Measurements from ENCODE around the gene RBM34. TPM values are rescaled to one million over a fixed set of nuclear protein-coding genes. Genes with fewer than 3 reads are reported as not detected.
"Not testable (repeated sequence)": the region's sequence is repeated elsewhere in the genome, so short reads cannot be mapped to it uniquely, and the experiment has no call there.

RBM34 gene
- total RNA-seq, 1 donor = 55.2 TPM

DNA sequence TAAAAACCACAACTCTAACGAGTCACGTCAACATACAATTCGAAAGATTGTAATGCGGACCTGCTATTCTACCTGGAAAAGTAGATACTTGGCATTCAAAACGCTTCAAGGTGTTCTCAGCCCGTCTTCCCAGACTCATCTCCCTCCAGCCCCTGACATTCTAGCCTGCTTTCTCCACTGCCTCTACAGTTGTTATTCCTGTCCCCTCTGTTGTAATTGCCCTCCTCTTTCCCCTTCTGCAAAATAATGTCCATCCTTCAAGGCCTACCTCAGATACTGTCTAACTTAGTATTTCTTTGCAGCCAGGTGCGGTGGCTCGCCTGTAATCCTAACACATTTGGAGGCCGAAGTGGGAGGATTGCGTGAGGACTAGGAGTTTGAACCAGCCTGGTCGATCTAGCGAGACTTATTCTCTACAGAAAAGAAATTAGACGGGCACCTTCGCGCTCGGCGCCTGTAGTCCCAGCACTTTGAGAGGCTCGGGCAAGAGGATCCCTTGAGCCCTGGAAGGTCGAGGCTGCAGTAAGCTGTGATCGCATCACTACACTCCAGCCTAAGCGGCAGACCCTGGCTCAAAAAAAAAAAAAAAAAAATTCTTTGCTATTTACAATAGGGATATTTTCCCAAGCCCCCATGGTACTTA is 756 bp upstream of the RBM34 start:
- DNase-seq (ENCODE audit: low read depth) = no peak
- TF ChIP-seq, protein P1, sequence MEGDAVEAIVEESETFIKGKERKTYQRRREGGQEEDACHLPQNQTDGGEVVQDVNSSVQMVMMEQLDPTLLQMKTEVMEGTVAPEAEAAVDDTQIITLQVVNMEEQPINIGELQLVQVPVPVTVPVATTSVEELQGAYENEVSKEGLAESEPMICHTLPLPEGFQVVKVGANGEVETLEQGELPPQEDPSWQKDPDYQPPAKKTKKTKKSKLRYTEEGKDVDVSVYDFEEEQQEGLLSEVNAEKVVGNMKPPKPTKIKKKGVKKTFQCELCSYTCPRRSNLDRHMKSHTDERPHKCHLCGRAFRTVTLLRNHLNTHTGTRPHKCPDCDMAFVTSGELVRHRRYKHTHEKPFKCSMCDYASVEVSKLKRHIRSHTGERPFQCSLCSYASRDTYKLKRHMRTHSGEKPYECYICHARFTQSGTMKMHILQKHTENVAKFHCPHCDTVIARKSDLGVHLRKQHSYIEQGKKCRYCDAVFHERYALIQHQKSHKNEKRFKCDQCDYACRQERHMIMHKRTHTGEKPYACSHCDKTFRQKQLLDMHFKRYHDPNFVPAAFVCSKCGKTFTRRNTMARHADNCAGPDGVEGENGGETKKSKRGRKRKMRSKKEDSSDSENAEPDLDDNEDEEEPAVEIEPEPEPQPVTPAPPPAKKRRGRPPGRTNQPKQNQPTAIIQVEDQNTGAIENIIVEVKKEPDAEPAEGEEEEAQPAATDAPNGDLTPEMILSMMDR (IDR thresholded peaks at IDR 0.05; ENCODE audit: insufficient read depth, low read length) = no peak
- H3K4me3 ChIP-seq (ENCODE audit: low read depth, low read length) = peak overlapping the region; percentile 95

DNA sequence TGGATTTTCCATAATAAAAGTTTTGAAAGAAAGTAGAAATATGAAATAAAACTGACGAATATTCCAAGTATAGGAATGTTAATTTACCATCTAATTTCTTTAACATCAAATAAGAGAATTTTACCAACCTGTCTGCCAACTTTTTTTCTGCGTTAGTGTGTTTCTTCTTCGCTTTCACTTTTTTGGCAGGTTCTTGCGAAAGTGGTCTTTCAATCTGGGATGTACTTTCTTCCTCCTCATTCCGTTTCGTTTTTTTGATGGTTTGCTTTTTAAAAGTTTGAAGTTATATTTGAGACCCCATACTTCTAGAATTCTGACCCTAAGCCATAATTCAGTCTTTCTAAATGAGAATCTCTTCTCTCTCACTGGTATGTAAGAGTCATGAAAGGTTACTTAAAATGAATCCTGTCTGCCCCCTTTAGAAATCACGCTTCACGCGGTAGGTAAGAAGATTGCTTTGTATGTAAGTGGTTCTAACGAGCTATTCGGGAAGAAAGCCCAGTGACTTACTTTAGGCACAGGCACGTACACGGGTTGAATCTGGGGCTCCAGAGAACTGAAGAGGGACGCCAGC is 580 bp downstream of the RBM34 start:
- peak overlapping the region; percentile 95 for H3K4me3 ChIP-seq (ENCODE audit: low read depth, low read length)
- TF ChIP-seq, protein P1 (IDR thresholded peaks at IDR 0.05; ENCODE audit: insufficient read depth, low read length) = no peak
- peak; percentile 69 for DNase-seq (ENCODE audit: low read depth)

DNA sequence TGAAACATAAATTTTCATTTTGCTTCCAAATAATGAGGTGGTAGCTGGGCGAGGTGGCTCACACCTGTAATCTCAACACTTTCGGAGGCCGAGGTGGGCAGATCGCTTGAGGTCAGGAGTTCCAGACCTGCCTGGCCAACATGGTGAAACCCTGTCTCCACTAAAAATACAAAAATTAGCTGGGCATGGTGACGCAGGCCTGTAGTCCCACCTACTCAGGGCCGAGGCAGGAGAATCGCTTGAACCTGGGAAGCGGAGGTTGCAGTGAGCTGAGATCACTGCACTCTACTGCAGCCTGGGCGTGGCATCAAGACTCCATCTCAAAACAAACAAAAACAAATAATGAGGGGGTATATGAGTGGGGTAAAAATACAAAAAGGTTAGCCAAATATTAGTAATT is 1.1 kb downstream of the RBM34 start:
- not testable (repeated sequence) for DNase-seq (ENCODE audit: low read depth)
- peak overlapping the region; percentile 95 for H3K4me3 ChIP-seq (ENCODE audit: low read depth, low read length)

DNA sequence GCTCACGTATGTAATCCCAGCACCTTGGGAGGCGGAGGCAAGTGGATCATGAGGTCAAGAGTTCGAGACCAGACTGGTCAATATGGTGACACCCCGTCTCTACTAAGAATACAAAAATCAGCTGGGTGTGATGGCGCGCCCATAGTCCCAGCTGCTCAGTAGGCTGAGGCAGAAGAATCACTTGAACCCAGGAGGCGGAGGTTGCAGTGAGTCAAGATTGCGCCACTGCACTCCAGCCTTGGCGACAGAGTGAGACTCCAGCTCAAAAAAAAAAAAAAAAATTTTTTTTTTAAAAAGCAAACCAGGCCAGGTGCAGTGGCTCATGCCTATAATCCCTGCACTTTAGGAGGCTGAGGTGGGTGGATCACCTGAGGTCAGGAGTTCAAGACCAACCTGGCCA is 1.8 kb downstream of the RBM34 start:
- DNase-seq (ENCODE audit: low read depth); H3K4me3 ChIP-seq (ENCODE audit: low read depth, low read length): not testable (repeated sequence)

DNA sequence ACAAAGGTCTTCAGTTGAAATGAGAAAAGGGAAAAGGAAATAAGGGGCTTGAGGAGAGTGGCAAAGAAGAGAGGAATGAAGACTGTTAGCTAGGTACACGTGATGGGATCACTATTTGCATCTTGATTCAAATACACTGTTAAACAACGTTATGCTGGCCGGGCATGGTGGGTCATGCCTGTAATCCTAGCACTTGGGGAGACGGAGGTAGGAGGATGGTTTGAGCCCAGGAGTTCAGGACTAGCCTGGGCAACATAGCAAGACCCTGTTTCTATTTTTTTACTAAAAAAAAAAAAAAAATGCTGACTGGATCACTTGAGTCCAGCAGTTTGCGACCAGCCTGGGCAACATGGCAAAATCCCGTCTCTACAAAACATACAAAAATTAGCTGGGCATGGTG is 2.4 kb downstream of the RBM34 start:
- DNase-seq (ENCODE audit: low read depth) = no peak
- H3K4me3 ChIP-seq (ENCODE audit: low read depth, low read length) = no peak overlapping the region
- TF ChIP-seq, protein P1 (IDR thresholded peaks at IDR 0.05; ENCODE audit: insufficient read depth, low read length) = no peak

DNA sequence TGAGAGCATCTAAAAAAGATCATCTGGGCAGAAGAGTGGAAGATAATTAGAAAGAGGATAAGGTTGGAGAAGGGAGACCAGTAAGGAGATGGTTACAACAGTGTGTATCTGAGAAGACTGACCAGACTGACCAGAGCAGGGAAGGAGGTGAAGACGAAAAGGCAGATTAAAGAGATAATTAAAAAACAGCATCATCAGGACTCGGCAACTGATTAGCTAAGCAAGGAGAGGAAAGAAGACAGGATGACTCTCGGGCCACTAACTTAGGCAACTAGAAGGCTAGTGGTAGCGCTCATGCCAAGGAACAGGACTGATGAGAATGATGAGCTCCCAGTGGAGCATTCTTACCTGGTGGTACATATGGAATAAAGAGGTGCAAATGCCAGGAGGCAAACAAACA is 3.9 kb downstream of the RBM34 start:
- TF ChIP-seq, protein P1 (IDR thresholded peaks at IDR 0.05; ENCODE audit: insufficient read depth, low read length) = no peak
- no peak overlapping the region for H3K4me3 ChIP-seq (ENCODE audit: low read depth, low read length)
- DNase-seq (ENCODE audit: low read depth) = no peak

DNA sequence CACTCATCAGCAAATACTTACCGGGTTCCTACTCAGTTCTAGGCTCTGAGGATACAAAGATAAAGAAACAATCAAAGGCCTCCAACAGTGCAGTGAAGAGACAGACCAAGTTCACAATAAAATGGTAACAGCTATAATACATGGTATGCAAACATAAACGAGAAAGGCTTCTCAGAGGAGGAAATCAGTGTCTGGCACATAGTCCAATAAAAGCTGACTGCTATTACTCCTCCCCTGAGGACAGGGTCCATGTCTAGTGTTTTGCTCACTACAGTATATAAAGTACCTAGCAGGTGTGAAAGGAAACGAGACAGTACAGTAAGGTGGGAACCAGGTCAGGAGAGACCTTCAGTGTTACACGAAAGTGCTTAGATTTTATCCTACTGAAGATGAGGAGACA is 4.3 kb downstream of the RBM34 start:
- DNase-seq (ENCODE audit: low read depth) = no peak
- H3K4me3 ChIP-seq (ENCODE audit: low read depth, low read length) = no peak overlapping the region
- TF ChIP-seq, protein P1 (IDR thresholded peaks at IDR 0.05; ENCODE audit: insufficient read depth, low read length) = no peak

DNA sequence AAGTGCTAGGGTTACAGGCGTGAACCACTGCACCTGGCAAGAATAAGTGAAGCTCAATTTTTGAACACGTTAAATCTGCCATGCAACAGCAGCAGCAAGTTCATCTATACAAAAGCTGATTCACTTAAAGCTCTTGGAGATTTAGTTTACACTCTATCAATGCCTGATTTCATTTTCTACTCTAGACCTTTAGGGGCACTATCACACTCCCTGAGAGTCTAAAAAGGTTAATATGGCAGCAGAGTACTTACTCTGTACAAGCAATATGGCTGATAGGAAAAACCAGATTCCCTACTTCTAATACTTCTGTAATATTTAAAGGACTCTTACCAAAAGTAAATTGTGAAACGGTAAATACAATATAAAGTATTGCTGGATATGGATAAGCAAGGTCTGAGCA is 4.8 kb downstream of the RBM34 start:
- H3K4me3 ChIP-seq (ENCODE audit: low read depth, low read length) = no peak overlapping the region
- TF ChIP-seq, protein P1 (IDR thresholded peaks at IDR 0.05; ENCODE audit: insufficient read depth, low read length) = no peak
- no peak for DNase-seq (ENCODE audit: low read depth)
